ENCODE data around the gene IL20. TPM values are rescaled to one million over a fixed set of nuclear protein-coding genes. Genes with fewer than 3 reads are reported as not detected.

IL20 gene
- total RNA-seq, 2 experiments from 2014 or later: not detected

DNA sequence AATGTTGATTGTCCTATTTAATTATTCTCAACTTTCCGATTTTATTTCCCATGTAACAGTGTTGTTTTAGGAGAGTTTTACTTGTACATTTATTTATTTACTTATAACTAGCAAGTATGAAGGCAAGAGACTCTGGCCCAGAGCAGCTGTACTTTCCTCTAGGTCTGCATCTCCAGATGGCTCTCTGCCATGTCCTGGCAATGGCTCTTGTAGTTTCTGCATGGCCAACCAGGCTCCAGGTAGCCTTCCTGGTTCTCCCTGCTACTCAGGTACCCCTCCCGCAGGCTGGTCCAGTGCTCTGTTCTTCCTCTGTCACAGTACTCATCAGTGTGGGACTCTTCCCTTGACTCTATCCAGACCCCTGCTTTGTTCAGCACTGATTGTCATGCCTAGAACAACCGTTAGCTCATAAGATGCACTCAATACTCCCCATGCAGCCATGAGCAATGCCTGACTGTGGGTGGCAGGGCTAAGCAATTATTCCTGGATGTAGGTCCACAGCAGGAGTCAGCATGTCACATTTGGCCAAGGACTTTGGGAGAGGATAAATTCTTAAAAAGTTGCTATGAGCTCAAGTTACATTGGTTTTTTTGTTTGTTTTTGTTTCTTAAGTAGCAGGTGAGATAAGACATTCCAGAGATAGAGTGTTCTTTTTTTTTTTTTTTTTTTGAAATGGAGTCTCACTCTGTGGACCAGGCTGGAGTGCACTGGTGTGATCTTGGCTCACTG is 10.9 kb upstream of the IL20 start:
- Mint-ChIP-seq H3K27me3 (no peaks in the 10 kb centered on the region), H3K9me3 (no peaks in the 10 kb centered on the region), H3K4me3 (no peak overlapping the region), H3K36me3 (no peaks in the 10 kb centered on the region), H3K4me1 (peaks cover 15% of the 10 kb centered on the region), H3K27ac (no peak overlapping the region)
- DNase-seq: no peak

- no peak for DNase-seq
- H3K4me3 Mint-ChIP-seq: no peak overlapping the region
- no peak overlapping the region for H3K27ac Mint-ChIP-seq
- no peaks in the 10 kb centered on the region for H3K36me3 Mint-ChIP-seq
- H3K9me3 Mint-ChIP-seq: no peaks in the 10 kb centered on the region
- peaks cover 16% of the 10 kb centered on the region for H3K4me1 Mint-ChIP-seq
- H3K27me3 Mint-ChIP-seq: no peaks in the 10 kb centered on the region
These were observed 9.6 kb upstream of the IL20 start for GRCh38 chr1:206855859-206856258.

DNA sequence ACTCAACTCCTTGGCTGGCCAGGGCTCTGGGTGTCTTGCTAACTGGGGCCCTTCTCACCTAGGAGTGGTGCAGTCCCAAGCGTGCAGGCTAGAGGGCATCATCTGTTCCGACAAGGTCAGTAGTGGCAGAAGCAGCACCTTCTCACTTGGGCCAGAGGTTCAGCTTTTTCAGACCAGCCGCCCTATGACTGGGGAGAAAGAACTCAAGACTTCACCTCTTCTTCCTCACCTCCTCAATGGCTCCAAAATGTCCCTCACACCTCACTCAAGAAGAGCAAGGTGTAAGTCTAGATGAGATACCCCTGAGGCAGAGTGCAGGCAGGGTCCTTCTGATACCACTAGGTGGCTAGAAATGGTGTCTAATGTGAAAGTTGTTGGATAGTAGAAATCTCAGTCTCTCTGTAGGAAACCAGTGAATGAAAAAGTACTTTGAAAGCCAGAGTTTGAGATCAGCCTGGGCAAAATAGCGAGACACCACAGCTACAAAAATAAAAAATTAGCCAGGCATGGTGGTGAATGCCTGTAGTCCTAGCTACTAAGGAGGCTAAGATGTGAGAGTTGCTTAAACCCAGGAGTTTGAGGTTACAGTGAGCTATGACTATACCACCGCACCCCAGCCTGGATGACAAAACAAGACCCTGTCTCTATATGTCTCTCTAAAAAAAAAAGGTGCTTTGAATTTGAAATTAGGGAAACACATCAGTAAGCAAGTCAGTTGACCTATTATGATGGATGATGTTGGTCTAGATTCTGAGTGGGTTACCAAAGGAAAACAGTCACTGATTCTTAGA is 8.6 kb upstream of the IL20 start:
- peak; percentile 2 for DNase-seq
- no peaks in the 10 kb centered on the region for H3K36me3 Mint-ChIP-seq
- peaks cover 4% of the 10 kb centered on the region for H3K27me3 Mint-ChIP-seq
- no peak overlapping the region for H3K4me3 Mint-ChIP-seq
- no peaks in the 10 kb centered on the region for H3K9me3 Mint-ChIP-seq
- peaks cover 16% of the 10 kb centered on the region for H3K4me1 Mint-ChIP-seq
- peak overlapping the region; percentile 21 for H3K27ac Mint-ChIP-seq

DNA sequence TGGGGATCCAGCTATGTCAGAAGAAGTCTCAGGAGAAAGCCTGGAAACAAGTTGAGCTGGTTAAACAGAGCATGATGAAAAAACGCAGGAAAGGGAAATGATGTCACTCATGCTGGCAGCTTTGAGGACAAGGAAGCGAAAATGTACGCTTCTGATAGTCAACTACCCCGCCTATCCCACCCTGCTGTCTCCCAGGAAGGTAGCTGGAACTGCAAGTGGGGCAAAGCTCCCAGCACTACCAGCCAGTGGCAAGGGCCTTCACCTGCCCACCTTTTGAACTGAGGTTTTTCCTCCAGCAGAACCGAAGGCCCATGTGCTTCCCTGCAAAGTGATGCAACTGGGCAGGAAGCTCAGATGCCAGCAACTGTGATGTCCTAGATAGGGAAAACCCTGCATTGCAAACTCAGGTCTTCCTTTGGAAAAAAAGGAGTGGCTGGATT is 6.3 kb upstream of the IL20 start:
- no peaks in the 10 kb centered on the region for H3K9me3 Mint-ChIP-seq
- peak overlapping the region; percentile 22 for H3K27ac Mint-ChIP-seq
- DNase-seq: no peak
- no peaks in the 10 kb centered on the region for H3K36me3 Mint-ChIP-seq
- H3K4me3 Mint-ChIP-seq: no peak overlapping the region
- peaks cover 16% of the 10 kb centered on the region for H3K4me1 Mint-ChIP-seq
- H3K27me3 Mint-ChIP-seq: peaks cover 4% of the 10 kb centered on the region

DNA sequence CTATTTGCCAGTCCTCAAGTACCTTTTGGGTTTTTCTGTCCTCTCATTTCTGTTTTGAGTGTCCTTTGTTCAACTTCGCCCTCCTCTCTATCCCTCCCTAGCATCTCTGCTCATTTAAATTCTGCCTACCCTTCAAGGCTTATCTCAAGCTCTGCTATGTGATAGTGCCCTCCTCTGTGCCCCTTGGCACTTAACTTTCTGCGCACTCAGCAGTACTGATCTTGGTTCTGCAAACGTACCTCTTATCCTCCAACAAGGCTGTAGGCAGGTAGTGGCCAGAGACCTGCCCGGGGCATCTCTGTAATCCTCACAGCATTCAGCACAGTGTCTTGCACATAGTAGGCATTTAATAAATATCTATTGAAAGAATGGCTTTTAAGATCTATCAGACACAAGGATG is 5.3 kb upstream of the IL20 start:
- peaks cover 4% of the 10 kb centered on the region for H3K27me3 Mint-ChIP-seq
- peaks cover 21% of the 10 kb centered on the region for H3K4me1 Mint-ChIP-seq
- no peaks in the 10 kb centered on the region for H3K36me3 Mint-ChIP-seq
- DNase-seq: no peak
- no peak overlapping the region for H3K4me3 Mint-ChIP-seq
- no peaks in the 10 kb centered on the region for H3K9me3 Mint-ChIP-seq
- no peak overlapping the region for H3K27ac Mint-ChIP-seq

DNA sequence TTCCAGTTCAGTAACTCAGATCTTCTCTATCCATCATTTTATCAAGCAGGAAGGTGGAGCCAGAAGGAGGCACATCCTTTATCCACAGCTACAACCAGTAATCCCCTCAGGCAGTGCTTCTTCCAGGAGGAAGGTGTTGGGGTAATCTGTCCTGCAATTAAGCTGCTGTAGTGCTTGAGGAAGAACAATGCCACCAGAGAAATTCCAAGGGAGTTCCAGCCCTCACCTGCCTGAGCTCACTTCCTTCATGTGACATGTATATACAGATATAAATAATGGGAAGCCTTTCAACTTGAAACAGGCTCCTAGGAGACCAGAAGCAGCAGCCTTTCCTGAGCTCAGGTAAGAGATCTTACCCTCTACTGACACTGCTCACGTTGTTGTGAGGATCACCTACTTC is 2.2 kb upstream of the IL20 start:
- H3K36me3 Mint-ChIP-seq: no peaks in the 10 kb centered on the region
- H3K9me3 Mint-ChIP-seq: no peaks in the 10 kb centered on the region
- H3K4me1 Mint-ChIP-seq: peaks cover 23% of the 10 kb centered on the region
- peaks cover 4% of the 10 kb centered on the region for H3K27me3 Mint-ChIP-seq
- H3K27ac Mint-ChIP-seq: no peak overlapping the region
- DNase-seq: no peak
- no peak overlapping the region for H3K4me3 Mint-ChIP-seq

- no peak overlapping the region for H3K4me3 Mint-ChIP-seq
- no peaks in the 10 kb centered on the region for H3K9me3 Mint-ChIP-seq
- H3K27me3 Mint-ChIP-seq: peaks cover 4% of the 10 kb centered on the region
- no peaks in the 10 kb centered on the region for H3K36me3 Mint-ChIP-seq
- H3K27ac Mint-ChIP-seq: no peak overlapping the region
- DNase-seq: no peak
- H3K4me1 Mint-ChIP-seq: peaks cover 14% of the 10 kb centered on the region
These were observed 639 bp downstream of the IL20 start for GRCh38 chr1:206866062-206866461.

DNA sequence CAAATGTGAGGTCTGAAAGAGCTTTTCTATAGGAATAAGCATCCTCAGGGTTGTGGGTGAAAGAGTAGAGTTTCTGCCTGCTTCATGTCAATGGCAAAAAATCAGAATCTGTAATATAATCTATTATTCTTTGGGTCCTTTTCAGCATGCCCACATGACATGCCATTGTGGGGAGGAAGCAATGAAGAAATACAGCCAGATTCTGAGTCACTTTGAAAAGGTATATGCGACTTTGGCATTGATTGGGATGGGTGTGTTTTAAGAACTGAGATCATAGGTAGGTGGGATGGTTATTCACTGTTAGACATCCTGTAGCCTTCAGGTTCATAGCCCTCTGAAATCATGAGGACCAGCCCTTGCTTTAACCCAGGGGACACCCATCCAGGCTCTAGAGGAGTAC is 1.8 kb downstream of the IL20 start:
- no peak overlapping the region for H3K27ac Mint-ChIP-seq
- no peaks in the 10 kb centered on the region for H3K27me3 Mint-ChIP-seq
- peaks cover 14% of the 10 kb centered on the region for H3K4me1 Mint-ChIP-seq
- no peak for DNase-seq
- H3K4me3 Mint-ChIP-seq: no peak overlapping the region
- peaks cover 2% of the 10 kb centered on the region for H3K9me3 Mint-ChIP-seq
- no peaks in the 10 kb centered on the region for H3K36me3 Mint-ChIP-seq

DNA sequence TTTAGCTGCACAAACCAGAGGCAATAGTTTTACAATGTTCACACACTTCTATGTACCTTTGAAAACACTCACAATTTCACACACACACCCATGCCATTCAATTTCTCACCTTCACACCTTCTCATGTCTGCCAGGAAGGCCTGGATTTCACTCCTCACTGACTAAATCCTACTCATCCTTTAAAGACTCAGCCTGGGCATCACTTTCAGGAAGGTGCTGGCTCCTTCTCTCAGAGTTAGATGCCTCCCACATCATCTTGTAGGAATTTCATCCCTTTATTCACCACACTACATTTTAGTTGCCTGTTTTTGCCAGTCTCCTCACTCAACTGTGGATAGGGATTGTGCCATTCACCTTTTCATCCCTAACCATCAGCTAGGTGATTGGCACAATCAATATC is 2.3 kb downstream of the IL20 start:
- Mint-ChIP-seq H3K27me3 (no peaks in the 10 kb centered on the region), H3K36me3 (no peaks in the 10 kb centered on the region), H3K4me1 (peaks cover 14% of the 10 kb centered on the region), H3K9me3 (peaks cover 2% of the 10 kb centered on the region), H3K4me3 (no peak overlapping the region), H3K27ac (no peak overlapping the region)
- DNase-seq: no peak

DNA sequence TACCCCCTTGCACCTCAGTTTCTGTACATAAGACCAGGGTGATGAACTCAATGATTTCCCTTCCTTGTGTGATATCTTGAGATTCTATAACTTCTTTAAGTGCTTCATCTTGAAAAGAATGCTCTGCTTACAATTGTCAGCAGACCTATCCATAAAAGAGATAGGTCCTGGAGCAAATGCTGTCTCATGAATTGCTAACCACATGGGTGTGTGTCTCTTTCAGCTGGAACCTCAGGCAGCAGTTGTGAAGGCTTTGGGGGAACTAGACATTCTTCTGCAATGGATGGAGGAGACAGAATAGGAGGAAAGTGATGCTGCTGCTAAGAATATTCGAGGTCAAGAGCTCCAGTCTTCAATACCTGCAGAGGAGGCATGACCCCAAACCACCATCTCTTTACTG is 2.8 kb downstream of the IL20 start:
- no peak overlapping the region for H3K4me3 Mint-ChIP-seq
- peaks cover 2% of the 10 kb centered on the region for H3K9me3 Mint-ChIP-seq
- peaks cover 14% of the 10 kb centered on the region for H3K4me1 Mint-ChIP-seq
- no peaks in the 10 kb centered on the region for H3K27me3 Mint-ChIP-seq
- no peak overlapping the region for H3K27ac Mint-ChIP-seq
- no peaks in the 10 kb centered on the region for H3K36me3 Mint-ChIP-seq
- no peak for DNase-seq

- Mint-ChIP-seq H3K27ac (no peak overlapping the region), H3K4me3 (no peak overlapping the region), H3K4me1 (no peaks in the 10 kb centered on the region), H3K9me3 (peaks cover 6% of the 10 kb centered on the region), H3K36me3 (peaks cover 2% of the 10 kb centered on the region), H3K27me3 (no peaks in the 10 kb centered on the region)
- DNase-seq: no peak
These were observed 6.7 kb downstream of the IL20 start for GRCh38 chr1:206872139-206872538.

DNA sequence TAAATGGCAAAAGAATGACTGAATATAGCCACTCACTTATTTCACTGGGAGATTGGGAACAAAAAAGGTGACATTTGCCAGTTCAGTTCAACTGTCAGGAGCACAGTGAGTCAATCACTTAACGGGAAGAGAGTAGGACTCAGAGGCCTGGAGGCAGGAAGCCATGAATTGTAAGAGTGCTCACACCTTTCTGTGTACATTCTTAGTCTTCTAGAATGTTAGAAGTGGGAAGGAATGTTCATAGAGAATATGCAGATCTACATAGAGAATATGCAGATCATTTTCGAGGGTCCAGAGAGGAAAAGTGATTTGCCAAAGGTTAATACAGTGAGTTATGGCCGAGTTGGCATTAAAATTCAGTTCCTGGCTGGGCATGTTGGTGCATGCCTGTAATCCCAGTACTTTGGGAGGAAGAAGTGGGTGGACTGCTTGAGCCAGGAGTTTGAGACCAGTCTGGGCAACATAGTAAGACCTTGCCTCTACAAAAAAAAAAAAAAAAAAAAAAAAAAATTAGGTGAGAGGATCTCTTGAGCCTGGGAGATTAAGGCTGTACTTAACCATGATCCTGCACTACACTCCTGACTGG is 8.3 kb downstream of the IL20 start:
- Mint-ChIP-seq H3K4me3 (no peak overlapping the region), H3K9me3 (peaks cover 11% of the 10 kb centered on the region), H3K4me1 (no peaks in the 10 kb centered on the region), H3K36me3 (peaks cover 2% of the 10 kb centered on the region), H3K27me3 (no peaks in the 10 kb centered on the region), H3K27ac (no peak overlapping the region)
- no peak for DNase-seq

DNA sequence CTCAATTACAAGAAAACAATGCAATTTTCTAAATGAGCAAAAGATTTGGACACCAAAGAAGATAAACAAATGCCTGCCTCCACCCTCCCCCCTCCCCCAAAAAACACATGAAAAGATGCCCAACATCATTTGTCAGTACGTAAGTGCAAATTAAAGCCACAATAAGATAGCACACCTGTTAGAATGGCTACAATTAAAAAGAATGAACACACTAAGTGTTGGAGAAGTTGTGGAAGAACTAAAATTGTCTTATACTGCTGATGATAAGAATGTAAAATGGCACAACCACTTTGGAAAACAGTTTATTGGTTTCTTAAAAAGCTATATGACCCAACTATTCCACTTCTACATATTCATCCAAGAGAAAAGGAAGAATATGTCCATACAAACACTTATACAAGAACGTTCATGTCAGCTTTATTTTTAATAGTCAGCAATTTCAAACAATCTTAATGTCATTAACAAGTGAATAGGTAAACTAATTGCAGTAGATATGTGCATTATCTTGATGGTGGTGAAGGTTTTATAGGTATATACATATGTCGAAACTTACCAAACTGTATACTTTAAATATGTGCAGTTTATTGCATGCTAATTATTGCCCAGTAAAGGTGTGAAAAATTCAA is 10.4 kb downstream of the IL20 start:
- H3K4me1 Mint-ChIP-seq: no peaks in the 10 kb centered on the region
- H3K27me3 Mint-ChIP-seq: no peaks in the 10 kb centered on the region
- H3K27ac Mint-ChIP-seq: no peak overlapping the region
- H3K9me3 Mint-ChIP-seq: peaks cover 18% of the 10 kb centered on the region
- peaks cover 4% of the 10 kb centered on the region for H3K36me3 Mint-ChIP-seq
- no peak for DNase-seq
- no peak overlapping the region for H3K4me3 Mint-ChIP-seq

DNA sequence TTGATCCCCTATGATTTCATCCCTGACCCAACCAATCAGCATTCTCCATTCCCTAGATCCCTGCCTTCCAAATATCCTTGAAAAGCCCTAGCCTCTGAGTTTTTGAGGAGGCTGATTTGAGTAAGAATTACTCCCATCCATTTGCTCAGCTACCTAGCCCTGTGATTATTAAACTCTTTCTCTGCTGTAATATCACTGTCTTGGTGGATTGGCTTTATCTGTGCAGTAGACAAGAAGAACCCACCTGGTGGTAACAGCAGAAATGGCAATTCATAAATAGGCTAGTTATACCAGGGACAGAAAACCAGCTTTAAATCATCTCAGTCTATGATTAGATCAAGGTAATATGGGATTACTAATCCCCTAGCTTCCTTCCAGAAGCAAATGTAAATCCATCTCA is 13.0 kb downstream of the IL20 start:
- Mint-ChIP-seq H3K4me1 (peaks cover 1% of the 10 kb centered on the region), H3K4me3 (no peak overlapping the region), H3K9me3 (peaks cover 16% of the 10 kb centered on the region), H3K27me3 (no peaks in the 10 kb centered on the region), H3K27ac (no peak overlapping the region), H3K36me3 (peaks cover 4% of the 10 kb centered on the region)
- no peak for DNase-seq

DNA sequence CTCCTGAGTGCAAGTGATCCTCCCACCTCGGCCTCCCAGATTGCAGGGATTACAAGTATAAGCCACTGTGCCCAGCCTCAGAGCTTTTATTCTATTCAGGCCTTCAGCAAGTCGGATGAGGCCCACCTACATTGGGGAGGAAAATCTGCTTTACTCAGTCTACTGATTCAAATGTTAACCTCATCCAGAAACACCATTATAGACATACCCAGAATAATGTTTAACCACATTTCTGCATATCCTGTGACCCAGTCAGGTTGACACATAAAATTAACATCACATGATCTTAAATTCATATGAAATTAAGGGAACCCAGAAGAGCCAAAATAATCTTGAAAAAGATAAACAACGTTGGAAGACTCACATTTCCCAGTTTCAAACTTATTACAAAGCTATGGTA is 14.9 kb downstream of the IL20 start:
- peaks cover 14% of the 10 kb centered on the region for H3K9me3 Mint-ChIP-seq
- no peak overlapping the region for H3K27ac Mint-ChIP-seq
- peaks cover 2% of the 10 kb centered on the region for H3K36me3 Mint-ChIP-seq
- H3K4me3 Mint-ChIP-seq: no peak overlapping the region
- peaks cover 1% of the 10 kb centered on the region for H3K4me1 Mint-ChIP-seq
- no peaks in the 10 kb centered on the region for H3K27me3 Mint-ChIP-seq
- no peak for DNase-seq

Data from activated naive CD8-positive, alpha-beta T cell treated with anti-CD3 and anti-CD28 coated beads for 36 hours (primary cell).